GM12891 (cell line): ENCODE data around the gene TIMP2.

Experiments used
- PAX5 ChIP-seq: IDR thresholded peaks from 2 replicates; pipeline ENCODE4 v1.6.1; 2011; ENCODE audit warnings: low read length, moderate library complexity, mild to moderate bottlenecking; ENCODE audit not compliant: insufficient read depth, severe bottlenecking
- POLR2A ChIP-seq: IDR thresholded peaks from 2 replicates; pipeline ENCODE4 v1.6.1; 2011; ENCODE audit warnings: low read depth, low read length, control low read depth
- POLR2AphosphoS5 ChIP-seq: IDR thresholded peaks from 2 replicates; pipeline ENCODE4 v1.6.1; 2011; ENCODE audit warnings: low read depth, low read length, control low read depth
- POU2F2 ChIP-seq: IDR thresholded peaks from 2 replicates; pipeline ENCODE4 v1.6.1; 2011; ENCODE audit warnings: low read depth, mild to moderate bottlenecking, control low read depth, low read length, moderate library complexity
- SPI1 ChIP-seq: IDR thresholded peaks from 2 replicates; pipeline ENCODE4 v1.6.1; 2011; ENCODE audit warnings: low read depth, low read length, control low read depth
- TAF1 ChIP-seq: IDR thresholded peaks from 2 replicates; pipeline ENCODE4 v1.6.1; 2011; ENCODE audit warnings: low read depth, low read length, control low read depth

DNA sequence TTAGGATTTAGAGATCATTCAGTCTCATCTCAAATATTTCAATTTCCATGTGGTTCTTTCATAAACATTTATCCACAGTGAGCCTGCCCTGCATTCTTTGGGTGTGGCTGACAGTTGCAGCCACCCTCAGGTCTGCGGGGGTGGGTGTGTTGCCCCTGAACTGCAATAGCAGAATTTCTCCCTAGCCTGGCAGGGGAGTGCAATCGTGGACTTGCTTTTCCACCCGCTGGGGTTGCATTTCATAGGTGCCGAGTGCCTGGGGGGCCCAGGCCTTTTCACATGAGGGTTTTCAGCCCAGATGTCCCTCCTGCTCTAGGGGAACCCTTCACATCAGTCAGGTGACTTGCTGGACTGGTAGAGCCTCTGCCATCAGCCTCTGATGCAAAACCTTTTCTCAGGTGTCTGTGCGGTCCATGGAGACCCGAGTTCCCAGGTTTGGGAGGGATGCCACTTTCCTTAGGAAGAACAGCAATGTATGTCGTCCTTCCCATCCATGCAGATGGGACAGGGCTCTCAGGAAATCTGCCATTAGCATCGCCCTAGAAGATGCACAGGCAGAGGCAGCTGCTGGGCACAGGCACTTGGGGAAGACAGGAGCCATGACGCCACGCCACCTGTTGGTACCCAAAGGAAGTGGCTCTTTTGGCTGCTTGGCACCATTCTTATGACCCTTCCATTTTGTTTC, 82.2 kb downstream of the TIMP2 start:
- no peak for TF ChIP-seq POLR2A
- no peak for TF ChIP-seq POLR2AphosphoS5
- no peak for TF ChIP-seq PAX5
- TF ChIP-seq TAF1, result no peak
- no peak for TF ChIP-seq SPI1
- no peak for TF ChIP-seq POU2F2
